Adrenal gland (tissue), 12 donors: ENCODE data around the gene NCAM2. TPM values are rescaled to one million over a fixed set of nuclear protein-coding genes. Genes with fewer than 3 reads are reported as not detected.

Source experiments
- DNase-seq, 7 donors: peaks; one replicate each; pipeline ENCODE4 v3.0.0-alpha.2; 2019 to 2020
- H3K27ac ChIP-seq, 5 donors: fragments of 200-600 bp; sonication (generic) in 4 of 5; 1 replicate in 3 of 5; 2 replicates in 2 of 5; pipeline versions ENCODE4 v1.5.1 to v1.8.0; 2016 to 2020; ENCODE audit warnings: mild to moderate bottlenecking in 1 of 5
- H3K27me3 ChIP-seq: fragments of 200-600 bp; 2 replicates; pipeline ENCODE4 v1.8.0; 2021
- H3K36me3 ChIP-seq, 2 donors: fragments of 200-600 bp; replicated peaks in 1 of 2; 1 replicate in 1 of 2; 2 replicates in 1 of 2; pipeline versions ENCODE4 v1.5.1 to v1.8.0; 2018 to 2022
- H3K4me1 ChIP-seq, 2 donors: fragments of 200-600 bp; replicated peaks in 1 of 2; 1 replicate in 1 of 2; 2 replicates in 1 of 2; pipeline versions ENCODE4 v1.5.1 to v1.8.0; 2018 to 2021
- H3K4me3 ChIP-seq, 4 donors: fragments of 200-600 bp; sonication (generic) in 3 of 4; one replicate each; pipeline ENCODE4 v1.5.1; 2016 to 2018
- H3K9me3 ChIP-seq, 3 donors: fragments of 200-600 bp; sonication (generic) in 1 of 3; replicated peaks in 1 of 3; 1 replicate in 2 of 3; 2 replicates in 1 of 3; pipeline versions ENCODE4 v1.5.1 to v1.8.0; 2016 to 2021
- CTCF ChIP-seq, 6 experiments: fragments of 450-650 bp in 4 of 6; fragments of 200-600 bp in 2 of 6; sonication (generic) in 1 of 6; IDR thresholded peaks; 1 replicate in 5 of 6; 2 replicates in 1 of 6; pipeline versions ENCODE4 v1.5.1 to v1.8.0; 2016 to 2021; ENCODE audit warnings: antibody characterized with exemption in 6 of 6, mild to moderate bottlenecking in 2 of 6, moderate library complexity in 1 of 6
- POLR2A ChIP-seq, 2 donors: fragments of 450-650 bp; IDR thresholded peaks; one replicate each; pipeline ENCODE4 v1.6.1; 2017; ENCODE audit warnings: antibody characterized with exemption in 2 of 2, mild to moderate bottlenecking in 2 of 2, moderate library complexity in 1 of 2
- WGBS, 4 donors: extraction: QIAGEN DNeasy Blood & Tissue Kit in 2 of 4; methylation state at CpG; one replicate each; pipeline versions ENCODE4 v1.1.5 to v1.1.7; 2013 to 2017; 5-methylcytosine and 5-hydroxymethylcytosine counted together
- intact Hi-C, 2 donors: fragments of 100-400 bp; cut with DNase I; formaldehyde crosslinking; loops; one replicate each; pipeline versions ENCODE4 v1.14.1 to v1.15.0; 2022 to 2023
- polyA plus RNA-seq, 3 donors: library from polyadenylated mRNA; stranded (reverse); fragments of 200-250 nt in 2 of 3; fragments of 350-450 nt in 1 of 3; fragmentation: Illumina TruSeq in 1 of 3; extraction: RNeasy Lipid Tissue Mini Kit (QIAGEN cat#74804) in 1 of 3; gene quantifications; one replicate each; pipeline ENCODE4 v1.2.3, GENCODE V29; 2013 to 2014
- total RNA-seq, 9 donors: library from RNA; depleted of rRNA in 4 of 9; stranded (reverse); fragments of >200 nt in 4 of 9; fragments of 120-200 nt in 1 of 9; fragmentation: NEBNext Ultra II Directional in 1 of 9; extraction: Animal tissue kit (Norgen Biotek cat#: 25700) in 1 of 9; gene quantifications; one replicate each; pipeline versions ENCODE4 v1.1.0 to v1.2.4, GENCODE V29; 2013 to 2023
- donor health status: healthy with polysubstance abuse.
- donor health status: Bipolar disorder and iron deficiency.
- donor health status: DM: yes; HTN: yes; CAD: no.
- donor health status: DM: no; HTN: no; CAD: no.
- donor health status: DM: no; HTN: no; CAD: no.
- donor health status: DM: yes; HTN: yes; CAD: no.

Gene NCAM2
- total and polyA plus RNA-seq, 12 donors = 2.2 to 59.4 (median 18.9) TPM

- 87 to 93% (median 90%) methylated on average over 5 of the region's 5 CpGs for WGBS, 4 donors
- intact Hi-C loops = no loop called here
- no peaks in the 10 kb centered on the region for H3K4me1 ChIP-seq
- H3K27ac ChIP-seq = no peak overlapping the region
- no peaks in the 10 kb centered on the region for H3K27me3 ChIP-seq
- TF ChIP-seq POLR2A (IDR thresholded peaks at IDR 0.05) (no peak), CTCF (IDR thresholded peaks at IDR 0.05) (no peak)
- DNase-seq = no peak
- H3K36me3 ChIP-seq = no peaks in the 10 kb centered on the region
- H3K9me3 ChIP-seq = no peaks in the 10 kb centered on the region
- H3K4me3 ChIP-seq = no peak overlapping the region
These were observed 462.8 kb downstream of the NCAM2 start for GRCh38 chr21:21460979-21461378.

DNA sequence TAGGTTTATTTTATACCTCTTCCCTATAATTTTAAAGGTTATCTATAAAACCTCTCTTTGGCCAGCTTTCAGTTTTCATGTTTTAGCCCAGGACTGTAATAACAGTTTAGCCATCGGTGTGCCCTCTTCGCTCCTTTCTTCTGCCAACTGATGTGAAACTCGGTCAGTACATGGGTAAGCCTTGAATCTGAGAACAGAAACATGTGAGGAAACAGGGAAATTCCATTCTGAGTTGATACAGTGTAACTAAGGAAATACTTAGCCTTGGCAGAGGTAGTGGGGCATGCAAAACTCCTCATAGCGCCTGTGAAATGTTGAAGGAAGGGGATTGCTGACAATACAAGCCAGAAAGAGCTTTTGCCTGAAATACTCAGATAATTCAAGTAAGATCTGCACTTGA, 465.2 kb downstream of the NCAM2 start:
- TF ChIP-seq POLR2A (IDR thresholded peaks at IDR 0.05) (no peak), CTCF (IDR thresholded peaks at IDR 0.05) (no peak)
- no peak overlapping the region for H3K27ac ChIP-seq
- no peak overlapping the region for H3K4me3 ChIP-seq
- H3K9me3 ChIP-seq = no peaks in the 10 kb centered on the region
- 58 to 83% (median 64%) methylated on average over 4 of the region's 4 CpGs for WGBS, 4 donors
- DNase-seq = no peak
- H3K36me3 ChIP-seq = no peaks in the 10 kb centered on the region
- intact Hi-C loops = no loop called here
- no peaks in the 10 kb centered on the region for H3K27me3 ChIP-seq
- no peaks in the 10 kb centered on the region for H3K4me1 ChIP-seq

GRCh38 chr21:21464684-21465083, 466.5 kb downstream of the NCAM2 start:
- intact Hi-C loops = no loop called here
- no peaks in the 10 kb centered on the region for H3K36me3 ChIP-seq
- 90 to 95% (median 93%) methylated on average over 1 of the region's 1 CpG for WGBS, 4 donors

GRCh38 chr21:21466752-21467151, 468.5 kb downstream of the NCAM2 start:
- DNase-seq = no peak
- Histone ChIP-seq H3K36me3 (no peaks in the 10 kb centered on the region), H3K27me3 (no peaks in the 10 kb centered on the region), H3K27ac (no peak overlapping the region), H3K9me3 (no peaks in the 10 kb centered on the region), H3K4me3 (no peak overlapping the region), H3K4me1 (no peaks in the 10 kb centered on the region)
- intact Hi-C loops = no loop called here
- TF ChIP-seq CTCF (IDR thresholded peaks at IDR 0.05) = no peak
- TF ChIP-seq POLR2A (IDR thresholded peaks at IDR 0.05) = no peak
- 48 to 76% (median 59%) methylated on average over 1 of the region's 1 CpG for WGBS, 4 donors

More at GRCh38 chr21:21464684-21465083, 466.5 kb downstream of the NCAM2 start:
- Histone ChIP-seq H3K27ac (no peak overlapping the region), H3K27me3 (no peaks in the 10 kb centered on the region), H3K4me3 (no peak overlapping the region), H3K4me1 (no peaks in the 10 kb centered on the region), H3K9me3 (no peaks in the 10 kb centered on the region)
- TF ChIP-seq CTCF (IDR thresholded peaks at IDR 0.05) (no peak), POLR2A (IDR thresholded peaks at IDR 0.05) (no peak)
- DNase-seq = no peak
